HL-60/S4 treated with phorbol 12-myristate 13-acetate at 8.2 ng/mL for 4 days and 3 days (cell line): Measurements from ENCODE around the gene HNRNPH3.
"Not testable (repeated sequence)": the region's sequence is repeated elsewhere in the genome, so short reads cannot be mapped to it uniquely, and the experiment has no call there.

Source experiments
- in situ Hi-C: fragments of 300-500 bp; cut with MboI; formaldehyde crosslinking; loops from 2 replicates; pipeline ENCODE4 v1.15.0; 2022; ENCODE audit warnings: low sequenced_read_pairs

Gene HNRNPH3, protein sequence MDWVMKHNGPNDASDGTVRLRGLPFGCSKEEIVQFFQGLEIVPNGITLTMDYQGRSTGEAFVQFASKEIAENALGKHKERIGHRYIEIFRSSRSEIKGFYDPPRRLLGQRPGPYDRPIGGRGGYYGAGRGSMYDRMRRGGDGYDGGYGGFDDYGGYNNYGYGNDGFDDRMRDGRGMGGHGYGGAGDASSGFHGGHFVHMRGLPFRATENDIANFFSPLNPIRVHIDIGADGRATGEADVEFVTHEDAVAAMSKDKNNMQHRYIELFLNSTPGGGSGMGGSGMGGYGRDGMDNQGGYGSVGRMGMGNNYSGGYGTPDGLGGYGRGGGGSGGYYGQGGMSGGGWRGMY

DNA sequence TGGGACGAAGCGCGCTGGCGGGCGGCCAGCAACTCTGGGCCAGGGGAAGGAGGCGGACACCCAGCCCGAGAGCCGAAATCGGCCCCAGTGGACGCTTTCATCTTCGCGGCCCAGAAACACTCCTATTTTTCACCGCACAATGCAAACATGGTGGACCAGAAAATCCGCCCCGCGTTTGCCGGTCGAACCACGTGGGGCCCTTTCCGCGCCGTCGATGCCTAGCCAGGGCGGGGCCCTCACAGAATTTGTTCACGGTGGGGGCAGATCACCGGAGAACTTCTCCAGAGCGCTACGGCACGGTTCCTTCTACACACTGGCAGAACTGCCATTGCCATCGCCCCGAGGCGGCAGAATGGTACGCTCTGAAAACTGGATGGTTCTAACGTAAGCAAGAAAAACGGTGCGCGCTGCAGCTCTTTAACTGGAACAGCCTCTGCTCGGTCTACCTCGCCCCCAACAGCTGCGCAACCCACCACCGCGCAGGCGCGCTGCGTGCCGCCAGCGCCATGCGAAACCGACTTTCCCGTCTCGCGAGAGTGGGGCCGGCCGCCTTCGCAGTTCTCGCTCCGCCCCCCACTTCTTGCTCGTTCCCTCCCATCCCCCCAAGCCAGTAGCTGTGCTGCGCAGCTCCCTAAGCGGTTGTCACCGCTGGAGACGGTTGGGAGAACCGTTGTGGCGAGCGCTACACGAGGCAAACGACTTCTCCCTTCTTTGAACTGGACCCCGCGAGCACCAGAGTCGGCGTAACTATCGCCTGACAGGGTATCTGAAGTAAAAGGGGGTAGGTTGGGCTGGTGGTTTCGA lies at the start of gene HNRNPH3:
Gene HNRNPH3 (plus strand): TSS at position 610 of the 804 bp plus-strand sequence. CDS start 5,158 bp downstream, outside the sequence.
- in situ Hi-C loops, result loop anchor here (25.0 kb wide), 1 partner anchor 469 kb away; no protein-coding TSS in a partner anchor

DNA sequence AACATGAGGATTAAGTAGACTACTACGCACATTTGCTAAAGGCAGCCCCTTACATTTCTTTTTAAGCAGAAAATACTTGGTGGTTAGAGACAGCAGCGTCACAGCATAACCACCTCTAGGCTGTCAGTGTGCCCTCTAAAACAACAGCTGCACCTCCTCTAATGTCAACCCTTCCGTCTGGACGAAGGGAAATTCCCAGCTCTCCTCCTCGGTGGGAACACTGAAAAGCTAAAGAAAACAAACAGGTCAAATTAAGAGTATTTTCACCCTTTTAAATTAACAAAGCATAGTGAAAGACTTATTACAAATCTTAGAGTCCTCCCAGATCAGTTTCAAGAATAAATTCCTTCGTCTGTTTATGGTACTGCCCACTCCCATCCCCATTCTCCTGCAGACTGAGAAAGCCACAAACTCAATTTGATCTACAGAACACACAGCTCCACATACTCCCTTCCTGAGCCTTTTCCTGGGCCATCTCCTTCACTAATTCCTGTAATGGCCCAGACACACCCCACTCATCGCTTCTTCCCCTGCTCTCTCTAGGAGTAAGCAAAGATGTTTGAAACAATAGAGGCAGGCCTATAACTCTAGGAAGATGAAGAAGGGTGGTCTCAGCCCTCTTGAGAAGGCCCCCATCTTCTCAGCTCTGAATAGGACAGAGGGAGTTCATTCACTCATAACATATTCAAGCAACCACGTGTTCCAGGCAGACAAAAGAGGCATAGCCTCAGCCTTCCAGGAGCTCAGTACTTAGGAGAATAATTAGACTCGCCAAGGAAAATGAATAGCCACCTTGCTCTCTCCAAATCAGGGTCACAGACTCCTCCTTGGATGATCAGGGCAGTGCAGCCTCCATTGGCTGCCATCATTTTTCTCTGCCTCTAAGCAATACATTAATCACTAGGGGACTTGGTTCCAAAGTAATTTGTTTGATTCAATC lies 47.5 kb upstream of the HNRNPH3 start:
- in situ Hi-C loops, result no loop called here

DNA sequence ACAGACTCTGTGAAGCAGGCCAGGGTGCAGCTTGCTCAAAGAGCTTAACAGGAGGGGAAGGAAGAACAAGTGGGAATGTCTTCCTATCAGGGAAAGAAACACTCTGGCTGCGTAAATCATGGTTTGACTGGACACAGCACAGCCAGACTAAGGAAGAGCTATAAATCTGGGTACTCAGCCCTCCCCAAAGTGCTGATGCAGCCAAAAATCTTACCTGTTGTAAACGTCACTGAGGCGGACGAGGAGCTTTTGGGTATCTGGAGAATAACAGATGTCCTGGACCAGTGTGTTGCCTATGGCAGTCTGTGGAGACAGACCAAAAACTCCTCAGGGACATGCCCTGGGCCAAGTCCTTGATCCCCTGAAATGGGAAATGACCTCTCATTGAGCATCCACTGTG lies 43.1 kb upstream of the HNRNPH3 start:
- in situ Hi-C loops, result no loop called here

DNA sequence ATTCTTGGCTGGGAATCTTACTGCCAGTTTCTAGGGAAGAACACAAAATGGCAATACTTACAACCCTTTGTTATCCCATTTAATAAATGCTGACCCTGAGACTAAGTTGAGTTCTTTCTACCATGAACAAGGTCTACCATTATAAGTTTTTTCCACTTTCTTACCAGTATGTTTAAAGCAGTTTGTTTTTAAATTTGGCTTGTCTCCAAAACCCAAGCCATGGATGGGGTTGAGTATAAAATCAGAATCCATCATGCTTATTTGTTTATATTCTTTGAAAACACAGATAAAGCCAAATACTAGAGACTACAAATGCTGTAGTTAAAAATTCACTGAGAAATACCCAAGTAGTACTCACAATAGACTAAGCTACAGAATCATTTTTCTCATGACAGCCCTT lies 41.1 kb upstream of the HNRNPH3 start:
- in situ Hi-C loops, result no loop called here

DNA sequence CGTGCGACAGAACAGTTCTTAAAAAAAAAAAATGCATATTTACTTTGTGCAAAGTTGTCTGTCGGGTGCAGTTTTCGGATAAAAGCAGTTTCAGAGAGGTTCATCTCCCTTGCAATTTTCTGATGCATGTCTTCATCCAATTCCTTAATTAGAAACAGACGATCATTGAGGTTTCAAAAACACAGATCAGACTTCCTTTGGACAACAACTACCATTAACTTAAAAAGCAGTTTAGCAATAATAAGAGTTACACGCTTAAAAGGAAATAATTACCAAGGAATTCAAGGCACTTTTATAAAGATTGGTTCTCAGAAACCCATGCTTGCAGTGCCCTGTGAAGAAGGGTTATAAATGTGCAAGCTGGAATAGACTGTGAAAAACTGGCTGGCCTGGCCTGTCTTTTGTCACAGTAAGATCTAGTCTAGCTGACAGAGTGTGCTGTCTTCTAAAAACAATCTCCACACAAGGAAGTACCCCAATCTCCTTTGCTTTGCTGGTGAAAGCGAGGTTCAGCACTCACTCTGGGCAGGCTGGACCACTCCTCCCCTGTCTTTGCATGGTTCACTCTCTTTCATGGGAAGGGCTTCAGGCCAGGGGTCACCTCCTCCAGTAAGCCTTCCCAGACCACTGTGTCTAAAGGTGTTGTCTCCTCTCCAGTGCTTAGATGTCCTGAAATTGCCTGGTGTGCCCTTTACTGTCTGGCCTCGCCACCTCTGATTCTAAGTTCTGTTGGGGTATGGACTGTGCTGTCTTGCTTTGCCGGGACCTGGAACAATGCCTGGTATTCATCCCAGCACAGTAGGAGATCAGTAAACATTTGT lies 34.8 kb upstream of the HNRNPH3 start:
- in situ Hi-C loops, result no loop called here

DNA sequence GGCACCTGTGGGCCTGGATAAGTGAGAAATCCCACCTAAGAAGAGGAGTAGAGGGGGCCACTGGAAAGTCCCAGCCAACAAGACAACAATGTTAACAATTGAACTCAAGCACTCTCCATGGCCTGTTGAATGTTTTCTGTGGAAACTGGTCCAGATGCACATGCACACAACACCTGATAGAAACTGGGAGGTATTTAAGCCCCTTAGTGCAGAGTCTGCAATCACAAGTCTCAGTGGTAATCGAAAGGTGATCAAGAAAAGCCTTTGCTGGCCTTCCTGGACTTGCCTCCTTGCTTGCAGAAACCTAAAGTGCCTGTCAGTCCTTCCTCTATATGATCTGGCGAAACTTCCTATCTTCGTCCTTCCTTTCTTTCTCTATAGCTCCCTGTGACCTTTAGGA lies 30.6 kb upstream of the HNRNPH3 start:
- in situ Hi-C loops, result no loop called here

DNA sequence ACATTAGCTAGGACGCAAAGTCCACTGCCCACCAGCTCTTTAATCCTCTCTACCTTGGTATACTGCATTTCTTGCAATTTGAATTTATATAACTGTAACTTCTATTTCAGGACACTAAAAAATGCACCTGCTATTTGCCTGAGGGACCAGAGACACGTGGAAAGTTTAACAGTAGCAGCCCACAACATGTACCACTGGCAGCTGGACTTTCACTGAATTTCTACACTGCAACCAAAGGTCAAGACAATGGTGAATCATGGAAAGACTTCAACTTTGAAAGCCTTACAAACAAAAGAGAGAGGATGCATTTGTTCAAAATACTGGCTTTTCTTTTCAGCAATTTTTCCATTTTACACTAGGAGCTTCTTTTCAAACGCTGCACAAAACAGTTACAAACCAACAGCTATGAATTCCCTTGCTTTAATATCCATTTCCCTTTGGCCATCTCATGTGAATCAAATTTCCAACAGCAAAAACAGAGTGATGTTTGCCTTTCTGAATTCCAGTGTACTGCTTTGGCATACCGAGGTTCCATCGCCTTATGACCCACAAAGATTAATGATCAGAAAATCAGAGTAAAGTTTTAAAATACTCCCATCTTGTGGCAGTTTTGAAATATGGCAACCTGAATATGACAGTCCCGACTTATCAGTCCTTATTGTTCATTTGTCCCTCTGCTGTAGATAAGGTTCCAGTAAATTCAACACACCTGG lies 29.9 kb upstream of the HNRNPH3 start:
- in situ Hi-C loops, result no loop called here

DNA sequence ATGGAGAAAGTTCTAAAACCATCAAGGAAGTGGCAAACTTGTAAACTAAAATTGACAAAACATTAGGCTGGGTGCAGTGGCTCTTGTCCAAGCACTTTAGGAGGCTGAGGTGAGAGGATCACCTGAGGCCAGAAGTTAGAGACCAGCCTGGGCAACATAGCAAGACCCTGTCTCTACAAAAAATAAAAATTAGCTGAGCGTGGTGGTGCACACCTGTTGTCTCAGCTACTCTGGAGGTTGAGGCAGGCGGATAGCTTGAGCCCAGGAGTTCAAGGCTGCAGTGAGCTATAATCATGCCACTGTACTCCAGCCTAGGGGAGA lies 29.4 kb upstream of the HNRNPH3 start:
- in situ Hi-C loops, result no loop called here

DNA sequence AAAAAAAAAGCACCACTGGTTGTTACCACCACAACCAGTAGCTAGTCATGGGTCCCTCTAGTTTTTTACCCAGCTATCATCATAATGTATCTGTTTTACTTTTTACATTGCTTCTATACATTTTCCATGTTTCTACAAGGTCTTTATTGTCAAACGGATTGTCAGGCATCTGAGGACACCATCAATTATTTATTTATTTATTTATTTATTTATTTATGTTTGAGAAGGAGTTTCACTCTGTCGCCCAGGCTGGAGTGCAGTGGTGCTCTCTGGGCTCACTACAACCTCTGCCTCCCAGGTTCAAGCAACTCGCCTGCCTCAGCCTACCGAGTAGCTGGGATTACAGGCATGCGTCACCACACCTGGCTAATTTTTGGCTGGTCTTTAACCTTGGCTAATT lies 29.0 kb upstream of the HNRNPH3 start:
- in situ Hi-C loops, result no loop called here

DNA sequence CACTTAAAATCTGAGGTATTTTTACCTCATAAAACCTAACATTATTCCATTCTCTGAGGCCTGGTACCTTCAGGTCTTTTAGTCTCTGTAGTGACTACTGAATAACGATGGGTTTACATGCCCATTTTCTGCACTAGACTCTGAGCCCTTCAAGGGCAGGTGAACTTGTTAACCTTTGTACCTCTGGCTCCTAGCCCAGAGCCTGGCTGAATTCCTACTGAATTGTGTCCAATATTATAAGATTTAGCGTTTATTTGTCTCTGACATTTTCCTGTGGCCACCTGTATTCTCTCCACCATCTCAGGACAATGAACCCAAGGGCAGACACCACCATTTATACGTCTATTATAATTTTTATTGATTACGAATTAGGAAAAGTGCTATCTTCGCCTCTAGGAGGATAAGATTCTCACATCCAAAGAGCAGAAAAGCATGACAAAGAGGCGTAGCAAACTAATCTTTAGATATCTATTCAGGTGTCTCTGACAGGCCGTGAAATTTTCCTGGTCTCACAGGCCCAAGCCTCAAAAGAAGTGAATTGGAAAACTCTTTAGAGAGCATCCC lies 27.9 kb upstream of the HNRNPH3 start:
- in situ Hi-C loops, result no loop called here

DNA sequence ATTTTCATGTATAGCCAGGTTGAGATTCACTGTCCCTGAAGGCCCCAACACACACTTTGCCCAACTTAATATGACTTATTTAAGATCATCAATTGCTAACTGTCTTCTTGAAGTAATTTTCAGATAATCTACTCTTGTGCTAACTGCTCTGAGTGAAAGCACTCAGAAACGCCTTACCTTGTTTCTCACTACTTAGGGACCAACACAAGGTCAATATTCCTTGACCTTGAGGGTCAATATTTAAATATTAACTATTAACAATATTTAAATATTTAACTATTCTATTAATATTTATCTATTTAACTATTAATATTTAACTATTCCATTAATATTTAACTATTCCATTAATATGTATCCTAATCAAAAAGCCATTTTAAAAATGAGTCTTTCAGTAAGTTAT lies 26.0 kb upstream of the HNRNPH3 start:
- in situ Hi-C loops, result no loop called here

DNA sequence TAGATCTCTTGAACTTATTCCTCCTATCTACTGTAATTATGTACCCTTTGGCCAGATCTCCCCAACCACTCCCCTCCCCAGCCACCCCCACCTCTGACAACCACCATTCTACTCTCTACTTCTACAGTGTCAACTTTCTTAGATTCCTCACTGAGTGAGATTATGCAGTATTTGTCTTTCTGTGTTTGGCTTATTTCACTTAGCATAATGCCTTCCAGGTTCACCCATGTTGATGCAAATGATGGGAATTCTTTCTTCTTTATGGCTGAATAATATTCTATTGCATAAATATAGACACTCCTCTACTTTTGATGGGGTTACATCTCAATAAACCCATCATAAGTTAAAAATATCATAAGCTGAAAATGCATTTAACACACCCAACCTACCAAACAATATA lies 21.3 kb upstream of the HNRNPH3 start:
- in situ Hi-C loops, result no loop called here

DNA sequence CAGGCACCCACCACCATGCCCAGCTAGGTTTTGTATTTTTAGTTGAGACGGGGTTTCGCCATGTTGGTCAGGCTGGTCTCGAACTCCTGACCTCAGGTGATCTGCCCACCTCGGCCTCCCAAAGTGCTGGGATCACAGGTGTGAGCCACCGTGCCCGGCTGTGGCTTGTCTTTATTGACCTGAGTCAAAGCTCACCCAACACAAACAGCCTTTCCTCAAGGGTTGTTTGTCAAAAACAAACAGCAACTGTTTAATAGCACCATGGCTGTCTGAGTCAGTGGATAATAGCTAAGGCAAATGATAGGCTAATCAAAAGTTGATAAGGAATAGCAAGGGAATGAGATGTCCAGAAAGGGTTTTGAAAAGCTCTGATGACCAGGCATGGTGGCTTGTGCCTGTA lies 16.9 kb upstream of the HNRNPH3 start:
- in situ Hi-C loops, result not testable (repeated sequence)

DNA sequence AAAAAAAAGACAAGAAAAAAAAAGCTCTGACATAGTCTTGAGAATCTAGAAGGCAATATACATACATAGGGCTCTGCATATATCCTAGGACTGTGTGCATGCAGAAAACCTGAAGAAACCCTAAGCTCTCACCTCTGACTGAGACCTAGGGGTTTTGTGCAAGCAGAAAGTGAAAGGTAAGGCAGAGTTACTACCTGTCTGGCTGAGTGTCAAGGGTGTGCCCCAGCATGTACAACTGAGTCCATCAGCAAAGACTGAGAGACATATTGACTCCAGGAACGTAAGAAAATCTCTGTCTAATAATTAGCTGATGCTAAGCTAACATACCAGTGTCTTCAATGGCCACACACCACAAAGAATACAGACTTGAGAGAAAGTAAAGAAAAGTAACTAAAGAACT lies 16.3 kb upstream of the HNRNPH3 start:
- in situ Hi-C loops, result no loop called here

DNA sequence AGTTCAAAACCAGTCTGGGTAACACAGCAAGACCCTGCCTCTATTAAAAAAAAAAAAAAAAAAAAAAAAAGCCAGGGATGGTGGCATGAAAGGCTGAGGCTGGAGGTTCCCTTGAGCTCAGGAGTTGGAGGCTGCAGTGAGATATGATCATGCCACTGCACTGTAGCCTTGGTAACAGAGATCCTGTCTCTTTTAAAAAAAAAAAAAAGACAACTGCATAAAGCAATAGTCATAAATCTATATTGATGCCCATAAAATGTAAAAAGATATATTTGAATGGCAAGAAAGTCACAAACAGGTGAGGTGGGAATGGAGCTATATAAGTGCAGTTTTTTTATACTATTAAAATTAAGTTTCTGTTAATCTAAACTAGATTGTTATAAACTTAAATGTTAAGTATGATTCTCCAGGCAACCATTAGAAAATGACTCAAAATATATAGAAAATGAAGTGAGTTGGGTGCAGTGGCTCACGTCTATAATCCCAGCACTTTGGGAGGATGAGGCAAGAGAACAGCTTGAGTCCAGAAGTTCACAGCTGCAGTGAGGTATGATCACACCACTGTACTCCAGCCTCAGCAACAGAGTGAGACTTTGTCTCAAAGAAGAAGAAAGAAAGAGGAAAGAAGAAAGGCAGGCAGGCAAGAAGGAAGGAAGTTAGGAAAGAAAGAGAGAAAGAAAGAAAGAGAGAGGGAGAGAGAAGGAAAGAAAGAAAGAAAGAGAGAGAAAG lies 13.4 kb upstream of the HNRNPH3 start:
- in situ Hi-C loops, result no loop called here

DNA sequence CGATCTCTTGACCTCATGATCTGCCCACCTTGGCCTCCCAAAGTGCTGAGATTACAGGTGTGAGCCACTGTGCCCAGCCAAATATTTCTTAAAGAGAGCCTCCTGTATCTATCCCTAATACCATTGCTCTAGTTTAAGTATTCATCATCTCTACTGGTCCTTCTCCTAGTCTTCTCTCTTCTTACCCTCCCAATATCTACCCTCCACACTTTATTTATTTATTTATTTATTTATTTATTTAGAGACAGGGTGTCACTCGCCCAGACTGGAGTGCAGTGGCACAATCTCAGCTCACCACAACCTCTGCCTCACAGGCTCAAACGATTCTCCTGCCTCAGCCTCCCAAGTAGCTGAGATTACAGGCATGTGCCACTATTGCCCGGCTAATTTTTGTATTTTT lies 7.5 kb upstream of the HNRNPH3 start:
- in situ Hi-C loops, result not testable (repeated sequence)

DNA sequence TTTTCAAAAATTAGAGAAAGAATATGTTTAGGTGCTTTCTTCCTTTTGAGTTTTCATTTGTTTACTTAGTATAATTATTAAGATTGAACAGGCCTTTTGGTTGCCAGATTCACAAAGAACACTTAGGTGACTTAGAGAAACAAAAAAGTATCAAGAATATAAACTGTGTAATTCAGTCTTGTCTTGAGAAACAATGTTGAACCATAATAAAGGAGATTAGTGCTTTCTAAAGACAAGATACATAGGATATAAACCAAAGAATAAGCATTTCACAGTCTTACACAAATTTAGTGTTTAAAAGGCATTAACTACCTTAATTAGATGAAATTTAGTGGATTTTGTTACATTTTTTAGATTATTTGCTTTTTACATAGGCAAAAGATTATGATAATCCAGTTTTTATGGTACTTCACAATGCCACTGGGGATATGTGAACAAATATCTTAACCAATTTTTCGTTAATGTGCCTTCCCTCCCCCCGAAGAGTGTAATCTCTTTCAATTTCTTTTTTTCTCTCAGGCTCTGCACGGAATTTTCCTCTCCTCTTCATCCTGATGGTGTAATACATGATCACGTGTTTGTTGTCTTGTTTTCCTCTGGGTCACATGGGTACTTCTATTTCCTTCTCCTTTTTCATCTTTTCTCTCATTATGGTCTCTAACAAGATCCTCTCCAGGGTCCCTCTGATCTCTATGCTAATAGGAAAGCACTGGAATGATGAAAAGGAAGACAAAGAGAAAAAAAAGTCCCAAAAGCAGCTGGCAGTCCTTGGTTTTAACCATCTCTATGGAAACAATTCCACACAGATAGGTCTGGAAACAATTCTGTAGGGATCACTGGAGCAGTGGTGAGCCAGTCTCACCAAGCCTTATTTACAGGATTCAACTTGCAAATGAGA lies 3.7 kb upstream of the HNRNPH3 start:
- in situ Hi-C loops, result loop anchor here (25.0 kb wide), 1 partner anchor 466 kb away; no protein-coding TSS in a partner anchor

DNA sequence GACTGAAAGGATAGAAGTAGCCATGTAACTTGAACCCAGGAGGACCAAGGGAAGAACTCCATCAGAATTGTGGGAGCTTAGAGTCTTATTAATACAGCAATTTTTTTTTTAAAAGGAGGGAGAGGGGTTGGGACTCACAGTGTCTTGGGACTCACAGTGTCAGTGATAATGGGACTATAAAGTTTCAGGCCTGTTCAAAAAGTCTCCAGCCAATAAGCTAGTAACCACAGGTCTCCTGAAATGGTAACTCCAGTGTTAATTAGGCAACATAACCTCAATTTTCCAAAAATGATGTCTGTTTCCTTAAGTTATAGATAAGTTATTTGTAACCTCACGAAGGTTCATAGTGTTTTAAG lies 2.4 kb upstream of the HNRNPH3 start:
- in situ Hi-C loops, result loop anchor here (25.0 kb wide), 1 partner anchor 467 kb away; no protein-coding TSS in a partner anchor
